Activated CD8-positive, alpha-beta T cell treated with anti-CD3 and anti-CD28 coated beads, Interleukin-2, amount 10 ng/mL, durations not matched to agents 7 days and 5 days (primary cell): ENCODE data around the gene ITGB2. TPM values are rescaled to one million over a fixed set of nuclear protein-coding genes. Genes with fewer than 3 reads are reported as not detected.
A peak's percentile ranks its signal among the peaks of the same experiment; 100 is the strongest.

Source experiments
- ATAC-seq: fragments of 150-1000 bp; cut with Tn5 transposase; one replicate; pipeline ENCODE4 v1.10.0; 2021; ENCODE audit warnings: moderate library complexity
- CTCF ChIA-PET: fragments of 350-600 bp; sonication (Branson Sonifier 250); formaldehyde crosslinking; loops from one replicate; lab custom pipeline; 2021; ENCODE audit warnings: antibody characterized with exemption; lab: Charles Lee
- POLR2A ChIA-PET: fragments of 350-600 bp; sonication (Branson Sonifier 250); formaldehyde crosslinking; loops from one replicate; lab custom pipeline; 2021; ENCODE audit warnings: antibody characterized with exemption; lab: Charles Lee
- DNase-seq: peaks from one replicate; pipeline ENCODE4 v3.0.0-alpha.2; 2020
- H3K27ac Mint-ChIP-seq: one replicate; pipeline ENCODE4 v1.8.0; 2021; ENCODE audit warnings: mild to moderate bottlenecking, mixed read lengths
- H3K27me3 Mint-ChIP-seq: one replicate; pipeline ENCODE4 v1.8.0; 2021; ENCODE audit warnings: low read depth, mixed read lengths
- H3K36me3 Mint-ChIP-seq: one replicate; pipeline ENCODE4 v1.8.0; 2021; ENCODE audit warnings: low read depth, mixed read lengths
- H3K4me1 Mint-ChIP-seq: one replicate; pipeline ENCODE4 v1.8.0; 2021; ENCODE audit warnings: low read depth, mixed read lengths
- H3K4me3 Mint-ChIP-seq: one replicate; pipeline ENCODE4 v1.8.0; 2021; ENCODE audit warnings: mild to moderate bottlenecking, mixed read lengths
- H3K9me3 Mint-ChIP-seq: one replicate; pipeline ENCODE4 v1.8.0; 2022; ENCODE audit warnings: mixed read lengths; ENCODE audit not compliant: insufficient read depth
- total RNA-seq, 2 experiments: library from RNA; stranded (reverse); gene quantifications; one replicate each; pipeline ENCODE4 v1.2.3, GENCODE V29; 2021

The ITGB2 gene
- total RNA-seq, 2 experiments from 2014 or later: 503 to 530 TPM

DNA sequence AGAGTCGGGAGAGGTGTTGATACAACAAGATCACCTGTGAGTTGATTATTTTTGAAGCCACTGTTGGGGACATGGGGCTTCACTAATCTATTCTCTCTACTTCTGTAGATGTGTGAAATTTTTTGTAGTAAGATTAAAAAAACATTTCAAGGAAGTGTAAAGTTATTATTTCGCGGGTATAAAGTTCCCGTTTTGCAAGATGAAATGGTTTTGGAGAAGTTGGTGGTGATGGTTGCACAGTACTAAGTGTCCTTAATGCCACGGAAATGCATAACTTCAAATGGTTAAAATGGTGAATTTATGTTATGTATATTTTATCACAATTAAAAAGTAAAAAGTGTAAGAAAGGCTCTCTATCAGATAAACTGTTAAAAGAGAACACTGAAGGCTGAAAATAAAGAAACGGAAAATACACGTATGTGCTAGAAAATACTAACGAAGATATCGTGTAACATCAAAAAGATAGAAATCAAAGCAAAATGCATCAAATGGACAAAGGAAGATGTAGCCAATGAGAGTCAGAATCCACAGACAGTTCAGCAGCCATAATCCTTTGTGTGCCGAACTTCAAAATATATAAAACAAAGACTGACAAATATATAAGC, 2.9 kb upstream of the ITGB2 start:
- Mint-ChIP-seq H3K4me3 (peak overlapping the region; percentile 5), H3K27me3 (no peaks in the 10 kb centered on the region), H3K36me3 (peaks cover 34% of the 10 kb centered on the region), H3K9me3 (no peaks in the 10 kb centered on the region), H3K27ac (peak overlapping the region; percentile 13), H3K4me1 (peaks cover 75% of the 10 kb centered on the region)
- no peak for ATAC-seq
- ChIA-PET POLR2A (no interaction called here), CTCF (no interaction called here)
- DNase-seq: no peak

DNA sequence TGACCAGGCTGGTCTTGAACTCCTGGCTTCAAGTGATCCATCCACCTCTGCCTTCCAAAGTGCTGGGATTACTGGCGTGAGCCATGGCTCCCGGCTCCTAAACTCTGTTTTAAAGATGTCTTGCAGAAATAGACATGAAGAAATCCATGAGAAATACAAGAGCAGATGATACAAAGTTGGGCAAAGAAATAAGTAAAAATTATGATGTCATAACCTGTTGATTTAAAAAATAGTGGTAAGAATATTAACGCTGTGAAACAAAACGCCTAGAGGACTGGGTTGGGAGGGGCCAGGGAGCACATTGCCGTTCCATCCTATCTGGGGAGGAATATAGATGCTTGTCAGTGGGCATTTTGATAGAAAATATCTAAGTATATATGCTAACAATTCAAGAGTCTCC, 1.2 kb upstream of the ITGB2 start:
- H3K36me3 Mint-ChIP-seq: peaks cover 48% of the 10 kb centered on the region
- ATAC-seq (no peak), DNase-seq (no peak)
- peak overlapping the region; percentile 70 for H3K4me3 Mint-ChIP-seq
- no peaks in the 10 kb centered on the region for H3K9me3 Mint-ChIP-seq
- CTCF ChIA-PET: no interaction called here
- POLR2A ChIA-PET: interaction anchor here (1.2 to 1.5 kb wide), 2 partner anchors 9 to 10 kb away, joined by 3 to 7 read pairs; no protein-coding TSS in a partner anchor
- H3K4me1 Mint-ChIP-seq: peaks cover 74% of the 10 kb centered on the region
- H3K27ac Mint-ChIP-seq: peak overlapping the region; percentile 17
- H3K27me3 Mint-ChIP-seq: no peaks in the 10 kb centered on the region

DNA sequence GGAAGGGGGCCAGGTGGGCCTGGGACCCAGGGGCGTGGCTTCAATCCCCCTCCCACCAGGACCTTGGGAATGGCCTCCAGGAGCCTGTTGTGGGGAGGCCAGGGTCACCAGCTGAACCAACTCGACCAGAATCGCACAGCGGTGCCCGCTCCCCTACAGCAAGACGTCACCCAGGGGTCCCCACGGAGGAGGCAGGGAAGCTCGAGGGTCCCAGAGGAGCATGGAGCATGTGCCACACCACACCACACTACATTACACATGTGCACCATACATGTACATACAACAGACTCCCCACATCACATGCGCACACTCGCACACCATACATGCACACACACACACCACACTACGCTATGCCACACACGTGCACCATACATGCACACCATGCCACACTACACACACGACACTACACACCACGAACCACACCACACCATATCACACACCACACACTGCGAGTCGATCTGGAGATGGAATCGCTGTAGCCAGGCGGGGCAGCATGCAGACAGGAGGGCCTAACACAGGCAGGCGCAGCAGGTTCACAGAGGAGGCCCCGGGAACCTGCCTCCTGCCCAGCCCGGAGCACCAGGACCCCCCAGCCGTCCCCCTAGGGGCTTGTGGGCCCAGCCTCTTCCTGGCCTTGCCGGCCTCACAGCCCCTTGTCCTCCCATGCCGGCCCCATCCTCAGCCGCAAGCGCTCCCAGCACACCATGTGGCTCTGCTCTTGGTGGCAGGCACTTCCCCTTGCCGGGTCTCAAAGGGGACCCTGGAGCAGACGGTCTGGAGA, 596 bp downstream of the ITGB2 start:
- H3K4me1 Mint-ChIP-seq: peaks cover 76% of the 10 kb centered on the region
- POLR2A ChIA-PET: interaction anchor here (1.1 to 1.8 kb wide), 5 partner anchors 7 to 46 kb away, joined by 5 to 10 read pairs (median 7); partner anchors contain the start of gene PTTG1IP

DNA sequence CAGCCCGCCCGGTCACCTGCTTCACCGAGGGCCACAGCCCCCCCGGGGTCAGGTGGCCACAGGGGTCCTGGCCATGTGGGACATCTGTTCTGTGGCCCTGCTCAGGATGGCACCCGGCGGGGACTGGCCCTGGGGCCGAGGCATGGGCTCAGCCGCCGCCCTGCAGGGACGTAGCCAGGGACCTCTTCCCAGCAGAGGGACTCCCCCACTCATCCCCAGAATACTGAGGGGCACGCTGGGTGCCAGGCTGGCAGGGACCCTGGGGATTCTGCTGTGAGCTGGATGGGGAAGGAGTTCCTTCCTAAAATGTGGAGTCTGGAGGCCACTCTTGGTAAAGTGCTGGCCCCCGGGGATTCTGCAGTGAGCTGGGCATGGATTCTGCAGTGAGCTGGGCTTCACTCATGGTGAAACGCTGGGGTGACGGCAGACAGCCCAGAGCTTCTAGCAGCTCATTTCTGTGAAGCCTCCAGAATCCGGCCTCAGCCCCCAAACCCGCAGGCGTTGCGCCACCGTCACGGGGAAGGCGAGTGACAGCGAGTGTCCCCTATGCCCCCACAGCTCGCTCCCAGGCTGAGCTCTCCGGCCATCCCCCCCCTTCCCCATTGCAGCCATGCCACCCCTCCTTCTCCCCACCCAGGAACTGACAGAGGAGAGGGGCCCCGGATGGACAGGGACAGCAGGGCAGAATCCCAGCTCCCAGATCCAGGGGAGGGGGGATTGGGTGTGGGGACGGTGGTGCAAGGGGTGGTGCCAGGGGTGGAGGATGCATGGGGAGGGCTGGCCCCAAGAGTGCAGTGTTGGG, 1.4 kb downstream of the ITGB2 start:
- no peaks in the 10 kb centered on the region for H3K9me3 Mint-ChIP-seq
- H3K4me3 Mint-ChIP-seq: peak overlapping the region; percentile 91

More for the DNA sequence above, 596 bp downstream of the ITGB2 start:
- H3K27me3 Mint-ChIP-seq: no peaks in the 10 kb centered on the region
- peaks cover 60% of the 10 kb centered on the region for H3K36me3 Mint-ChIP-seq
- CTCF ChIA-PET: interaction anchor here (0.9 to 3.2 kb wide), 3 partner anchors 11 to 119 kb away, joined by 3 to 38 read pairs (median 4); no protein-coding TSS in a partner anchor
- peak overlapping the region; percentile 91 for H3K4me3 Mint-ChIP-seq
- DNase-seq (peak; percentile 46), ATAC-seq (peak; percentile 45)
- no peaks in the 10 kb centered on the region for H3K9me3 Mint-ChIP-seq
- peak overlapping the region; percentile 89 for H3K27ac Mint-ChIP-seq

DNA sequence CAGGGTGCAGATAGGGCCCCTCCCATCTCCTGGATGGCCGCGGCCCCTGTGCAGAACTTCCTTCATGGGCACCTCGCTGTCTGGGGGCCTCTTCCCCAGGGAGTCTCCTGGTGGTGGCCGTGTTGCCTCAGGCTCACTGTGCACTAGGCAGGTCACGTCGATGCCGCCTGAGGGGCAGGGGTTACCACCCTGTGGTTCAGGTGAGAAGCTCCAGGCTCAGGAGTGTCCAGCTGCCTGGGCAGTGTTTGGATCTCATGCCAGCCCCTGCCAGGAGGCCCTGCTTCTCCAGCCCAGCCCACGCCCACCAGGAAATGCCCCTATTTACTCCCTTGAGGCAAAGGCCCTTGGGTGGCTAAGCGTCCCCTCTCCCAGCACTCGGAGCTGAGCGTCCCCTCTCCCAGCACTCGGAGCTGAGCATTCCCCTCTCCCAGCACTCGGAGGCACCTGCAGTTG, 2.1 kb downstream of the ITGB2 start:
- DNase-seq: no peak
- Mint-ChIP-seq H3K36me3 (peaks cover 56% of the 10 kb centered on the region), H3K4me3 (peak overlapping the region; percentile 91), H3K9me3 (no peaks in the 10 kb centered on the region), H3K27ac (peak overlapping the region; percentile 65), H3K4me1 (peaks cover 74% of the 10 kb centered on the region), H3K27me3 (no peaks in the 10 kb centered on the region)
- POLR2A ChIA-PET: interaction anchor here (1.2 to 1.6 kb wide), 3 partner anchors 9 to 13 kb away, joined by 3 to 10 read pairs (median 9); no protein-coding TSS in a partner anchor
- CTCF ChIA-PET: interaction anchor here (0.8 to 3.2 kb wide), 4 partner anchors 9 to 125 kb away, joined by 3 to 38 read pairs (median 4); no protein-coding TSS in a partner anchor
- no peak for ATAC-seq

More for the DNA sequence above, 1.4 kb downstream of the ITGB2 start:
- Mint-ChIP-seq H3K4me1 (peaks cover 75% of the 10 kb centered on the region), H3K27me3 (no peaks in the 10 kb centered on the region), H3K27ac (peak overlapping the region; percentile 89), H3K36me3 (peaks cover 60% of the 10 kb centered on the region)
- DNase-seq: peak; percentile 50
- POLR2A ChIA-PET: interaction anchor here (0.8 to 1.8 kb wide), 5 partner anchors 8 to 45 kb away, joined by 3 to 10 read pairs (median 5); partner anchors contain the start of gene PTTG1IP
- no peak for ATAC-seq
- CTCF ChIA-PET: interaction anchor here (0.8 to 3.2 kb wide), 7 partner anchors 8 to 126 kb away, joined by 3 to 38 read pairs (median 4); no protein-coding TSS in a partner anchor

DNA sequence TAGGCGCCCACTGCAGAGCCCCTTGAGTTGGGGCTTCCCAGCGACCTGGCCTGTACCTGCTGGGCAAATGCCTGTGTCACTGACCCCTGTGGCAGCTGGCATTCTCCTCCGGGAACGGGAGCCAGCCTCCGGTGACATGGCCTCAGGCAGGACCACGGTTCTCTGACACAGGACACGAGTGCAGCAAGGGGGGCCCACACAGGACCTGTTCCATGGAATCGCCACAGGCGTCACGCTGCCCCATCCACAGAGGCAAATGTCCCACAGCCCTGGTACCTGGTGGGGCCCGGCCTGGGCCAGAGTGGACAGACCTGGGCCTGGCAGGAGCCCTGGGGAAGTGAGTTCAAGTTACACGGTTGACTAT, 2.6 kb downstream of the ITGB2 start:
- ATAC-seq: no peak
- ChIA-PET POLR2A (interaction anchor here (1.6 to 2.1 kb wide), 3 partner anchors 9 to 44 kb away, joined by 7 to 10 read pairs (median 9); partner anchors contain the start of gene PTTG1IP), CTCF (interaction anchor here (1.2 to 8.1 kb wide), 5 partner anchors 9 to 125 kb away, joined by 3 to 74 read pairs (median 8); no protein-coding TSS in a partner anchor)
- peak overlapping the region; percentile 91 for H3K4me3 Mint-ChIP-seq
- peaks cover 56% of the 10 kb centered on the region for H3K36me3 Mint-ChIP-seq
- no peak overlapping the region for H3K27ac Mint-ChIP-seq
- H3K27me3 Mint-ChIP-seq: no peaks in the 10 kb centered on the region
- H3K9me3 Mint-ChIP-seq: no peaks in the 10 kb centered on the region
- peaks cover 75% of the 10 kb centered on the region for H3K4me1 Mint-ChIP-seq
- no peak for DNase-seq

DNA sequence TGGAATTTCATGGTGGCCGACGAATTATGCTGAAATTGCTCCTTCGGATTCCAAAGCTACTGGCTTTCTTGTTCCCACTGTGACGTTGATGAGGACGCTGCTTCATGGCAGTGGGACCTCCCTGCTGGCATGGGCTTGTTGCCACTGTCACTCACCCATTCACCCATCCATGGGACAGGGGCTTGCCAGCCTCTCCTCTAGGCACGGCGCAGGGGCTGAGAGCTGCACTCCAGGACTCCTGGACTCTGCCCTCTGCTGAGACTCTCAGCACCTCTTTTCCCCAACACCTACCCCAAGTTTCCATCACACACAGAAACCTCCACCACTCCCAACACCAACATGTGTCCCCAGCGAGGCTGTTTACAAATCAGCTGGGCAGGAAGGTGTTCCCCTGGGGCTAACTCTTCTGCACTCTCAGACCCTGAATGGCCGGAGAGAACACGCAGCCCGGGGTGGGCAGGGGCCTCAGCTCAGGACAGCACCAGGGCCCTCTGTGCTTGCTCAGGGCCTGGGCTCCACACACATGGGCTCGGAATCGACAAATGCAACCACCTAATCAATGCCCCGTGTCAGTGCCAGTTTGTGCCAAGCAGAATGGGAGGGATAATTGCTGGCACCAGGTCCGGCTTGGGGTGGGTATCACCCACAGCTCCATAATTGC, 3.1 kb downstream of the ITGB2 start:
- no peak for DNase-seq
- Mint-ChIP-seq H3K9me3 (no peaks in the 10 kb centered on the region), H3K4me1 (peaks cover 71% of the 10 kb centered on the region), H3K27me3 (no peaks in the 10 kb centered on the region), H3K4me3 (peak overlapping the region; percentile 91), H3K27ac (peak overlapping the region; percentile 71), H3K36me3 (peaks cover 53% of the 10 kb centered on the region)
- ATAC-seq: no peak
- ChIA-PET CTCF (interaction anchor here (0.9 to 8.1 kb wide), 6 partner anchors 10 to 211 kb away, joined by 4 to 74 read pairs (median 7); no protein-coding TSS in a partner anchor), POLR2A (interaction anchor here (1.3 to 2.1 kb wide), 3 partner anchors 10 to 44 kb away, joined by 3 to 9 read pairs (median 7); partner anchors contain the start of genes PTTG1IP and SLX9)

DNA sequence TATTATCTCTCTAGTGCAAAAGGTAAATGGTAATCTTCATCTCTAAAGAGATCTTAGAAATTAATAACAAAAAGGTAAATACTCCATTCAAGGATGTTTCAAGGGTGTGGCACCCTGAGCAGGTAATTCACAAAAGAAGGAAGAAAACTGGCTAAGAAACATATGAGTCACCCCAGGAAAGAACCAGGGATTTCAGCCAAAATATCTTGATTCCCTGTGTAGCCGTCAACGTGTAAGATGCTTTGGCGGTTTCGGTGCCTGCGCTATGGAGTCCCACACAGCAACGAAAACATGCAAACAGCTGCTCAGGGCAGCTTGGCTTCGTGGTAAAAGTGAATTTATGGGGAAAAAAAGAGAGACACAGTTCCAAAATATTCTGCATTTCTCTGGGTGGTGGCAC, 3.7 kb downstream of the ITGB2 start:
- ChIA-PET POLR2A (interaction anchor here (1.3 to 2.1 kb wide), 3 partner anchors 10 to 43 kb away, joined by 3 to 9 read pairs (median 7); partner anchors contain the start of genes PTTG1IP and SLX9), CTCF (interaction anchor here (0.9 to 8.1 kb wide), 6 partner anchors 10 to 211 kb away, joined by 4 to 74 read pairs (median 7); no protein-coding TSS in a partner anchor)
- H3K36me3 Mint-ChIP-seq: peaks cover 54% of the 10 kb centered on the region
- H3K4me1 Mint-ChIP-seq: peaks cover 71% of the 10 kb centered on the region
- no peaks in the 10 kb centered on the region for H3K27me3 Mint-ChIP-seq
- no peak overlapping the region for H3K27ac Mint-ChIP-seq
- H3K4me3 Mint-ChIP-seq: peak overlapping the region; percentile 91
- DNase-seq: no peak
- H3K9me3 Mint-ChIP-seq: no peaks in the 10 kb centered on the region
- no peak for ATAC-seq

DNA sequence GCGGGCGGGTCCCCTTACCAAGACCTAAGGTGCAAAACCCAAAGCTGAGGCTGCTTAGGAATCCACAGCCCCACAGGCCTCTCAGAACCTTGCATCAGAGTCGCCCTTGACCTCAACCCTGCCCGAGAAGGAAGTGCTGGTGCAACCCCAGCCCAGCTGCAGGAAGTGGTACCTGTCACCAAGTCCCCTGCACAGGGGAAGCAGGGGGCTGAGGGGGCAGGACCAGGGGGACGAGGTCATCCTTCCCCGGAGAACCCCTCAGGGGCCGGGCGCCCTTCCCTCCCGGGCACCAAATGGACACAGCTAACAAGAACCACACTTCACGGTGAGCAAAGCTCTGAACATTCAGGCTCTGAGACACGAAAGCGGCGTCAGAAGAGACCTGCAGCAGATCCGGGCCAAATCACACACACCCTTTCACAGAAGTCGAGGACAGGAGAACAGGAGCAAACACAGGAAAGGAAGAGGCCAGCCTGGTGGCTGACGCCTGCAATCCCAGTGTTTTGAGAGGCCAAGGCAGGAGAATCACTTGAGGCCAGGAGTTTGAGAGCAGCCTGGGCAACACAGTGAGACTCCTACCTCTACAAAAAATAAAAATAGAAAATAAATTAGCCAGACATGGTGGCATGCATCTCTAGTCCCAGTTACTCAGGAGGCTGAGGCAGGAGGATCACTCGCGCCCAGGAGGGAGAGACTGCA, 6.4 kb downstream of the ITGB2 start:
- ATAC-seq: peak; percentile 61
- no peaks in the 10 kb centered on the region for H3K9me3 Mint-ChIP-seq
- peak overlapping the region; percentile 87 for H3K27ac Mint-ChIP-seq
- H3K27me3 Mint-ChIP-seq: no peaks in the 10 kb centered on the region
- peaks cover 86% of the 10 kb centered on the region for H3K4me1 Mint-ChIP-seq
- POLR2A ChIA-PET: interaction anchor here (0.9 to 4.8 kb wide), 4 partner anchors 13 to 41 kb away, joined by 4 to 57 read pairs (median 22); partner anchors contain the start of gene PTTG1IP
- peak; percentile 88 for DNase-seq
- peaks cover 62% of the 10 kb centered on the region for H3K36me3 Mint-ChIP-seq
- CTCF ChIA-PET: interaction anchor here (0.8 to 8.1 kb wide), 10 partner anchors 11 to 121 kb away, joined by 3 to 74 read pairs (median 4); partner anchors contain the start of gene UBE2G2
- H3K4me3 Mint-ChIP-seq: peak overlapping the region; percentile 66
